ENCODE data around the gene CEP128.

CEP128 gene

GRCh38 chr14:80638620-80639515, 302.7 kb downstream of the CEP128 start:
- H3K9ac ChIP-seq (ENCODE audit: low read length): no peak overlapping the region
- no peaks in the 10 kb centered on the region for H3K36me3 ChIP-seq (ENCODE audit: control insufficient read depth, insufficient read depth, low read length)
- no peaks in the 10 kb centered on the region for H3K27me3 ChIP-seq (ENCODE audit: control insufficient read depth, insufficient read depth, low read length)
- H3K4me1 ChIP-seq (ENCODE audit: control insufficient read depth, insufficient read depth, low read length): no peaks in the 10 kb centered on the region
- no peak overlapping the region for H3K4me3 ChIP-seq (ENCODE audit: low read length)
- H3K9me3 ChIP-seq (ENCODE audit: control insufficient read depth, low read length): no peaks in the 10 kb centered on the region

DNA sequence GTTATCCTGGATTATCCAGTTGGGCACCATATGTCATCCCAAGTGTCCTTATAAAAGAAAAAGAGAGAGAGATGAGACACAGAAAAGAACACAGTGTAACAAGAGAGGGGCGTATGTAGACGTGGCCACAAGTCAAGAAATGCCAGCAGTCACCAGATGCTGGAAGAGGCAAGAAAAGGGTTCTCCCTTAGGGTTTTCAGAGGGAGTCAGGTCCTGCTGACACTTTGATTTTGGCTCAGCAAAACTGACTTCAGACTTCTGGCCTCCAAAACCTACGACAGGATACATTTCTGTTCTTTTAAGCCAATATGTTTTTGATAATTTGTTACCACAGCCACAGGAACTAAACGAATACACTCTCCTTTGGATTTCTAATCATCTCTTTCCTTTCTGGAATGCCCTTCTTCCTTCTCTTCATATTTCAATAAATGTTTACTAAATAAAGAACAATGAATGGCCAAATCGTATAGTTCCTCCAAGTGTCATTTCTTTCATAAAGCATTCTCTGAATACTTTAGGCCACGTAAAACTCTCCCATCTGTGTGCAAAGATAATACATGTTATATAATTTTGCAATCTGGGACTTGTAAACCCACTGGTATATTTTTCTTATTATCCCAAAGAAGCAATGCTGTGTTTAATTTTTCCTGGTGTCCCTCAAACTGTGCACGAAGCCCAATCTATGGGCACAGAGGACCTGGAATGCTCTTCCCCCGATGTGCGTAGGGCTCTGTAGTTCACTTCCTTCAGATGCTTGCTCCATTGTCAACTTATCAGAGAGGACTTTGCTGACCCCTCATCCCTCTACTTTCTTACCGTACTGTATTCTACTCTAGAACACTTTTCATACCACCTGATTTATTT, 303.6 kb downstream of the CEP128 start:
- Histone ChIP-seq H3K4me1 (ENCODE audit: control insufficient read depth, insufficient read depth, low read length) (no peaks in the 10 kb centered on the region), H3K9ac (ENCODE audit: low read length) (no peak overlapping the region), H3K4me3 (ENCODE audit: low read length) (no peak overlapping the region), H3K27me3 (ENCODE audit: control insufficient read depth, insufficient read depth, low read length) (no peaks in the 10 kb centered on the region), H3K36me3 (ENCODE audit: control insufficient read depth, insufficient read depth, low read length) (no peaks in the 10 kb centered on the region), H3K9me3 (ENCODE audit: control insufficient read depth, low read length) (no peaks in the 10 kb centered on the region)

GRCh38 chr14:80636071-80636470, 305.5 kb downstream of the CEP128 start:
- no peaks in the 10 kb centered on the region for H3K36me3 ChIP-seq (ENCODE audit: control insufficient read depth, insufficient read depth, low read length)
- no peaks in the 10 kb centered on the region for H3K4me1 ChIP-seq (ENCODE audit: control insufficient read depth, insufficient read depth, low read length)
- H3K4me3 ChIP-seq (ENCODE audit: low read length): no peak overlapping the region
- H3K27me3 ChIP-seq (ENCODE audit: control insufficient read depth, insufficient read depth, low read length): no peaks in the 10 kb centered on the region
- no peak overlapping the region for H3K9ac ChIP-seq (ENCODE audit: low read length)
- no peaks in the 10 kb centered on the region for H3K9me3 ChIP-seq (ENCODE audit: control insufficient read depth, low read length)

GRCh38 chr14:80634106-80634758, 307.3 kb downstream of the CEP128 start:
- Histone ChIP-seq H3K4me3 (ENCODE audit: low read length) (no peak overlapping the region), H3K9ac (ENCODE audit: low read length) (no peak overlapping the region), H3K36me3 (ENCODE audit: control insufficient read depth, insufficient read depth, low read length) (no peaks in the 10 kb centered on the region), H3K27me3 (ENCODE audit: control insufficient read depth, insufficient read depth, low read length) (no peaks in the 10 kb centered on the region), H3K4me1 (ENCODE audit: control insufficient read depth, insufficient read depth, low read length) (no peaks in the 10 kb centered on the region), H3K9me3 (ENCODE audit: control insufficient read depth, low read length) (no peaks in the 10 kb centered on the region)

GRCh38 chr14:80629606-80630005, 311.9 kb downstream of the CEP128 start:
- H3K36me3 ChIP-seq (ENCODE audit: control insufficient read depth, insufficient read depth, low read length): no peaks in the 10 kb centered on the region
- H3K4me3 ChIP-seq (ENCODE audit: low read length): no peak overlapping the region
- no peaks in the 10 kb centered on the region for H3K4me1 ChIP-seq (ENCODE audit: control insufficient read depth, insufficient read depth, low read length)
- no peaks in the 10 kb centered on the region for H3K9me3 ChIP-seq (ENCODE audit: control insufficient read depth, low read length)
- H3K9ac ChIP-seq (ENCODE audit: low read length): no peak overlapping the region
- H3K27me3 ChIP-seq (ENCODE audit: control insufficient read depth, insufficient read depth, low read length): no peaks in the 10 kb centered on the region

- no peaks in the 10 kb centered on the region for H3K36me3 ChIP-seq (ENCODE audit: control insufficient read depth, insufficient read depth, low read length)
- no peaks in the 10 kb centered on the region for H3K4me1 ChIP-seq (ENCODE audit: control insufficient read depth, insufficient read depth, low read length)
- no peak overlapping the region for H3K4me3 ChIP-seq (ENCODE audit: low read length)
- no peaks in the 10 kb centered on the region for H3K9me3 ChIP-seq (ENCODE audit: control insufficient read depth, low read length)
- H3K27me3 ChIP-seq (ENCODE audit: control insufficient read depth, insufficient read depth, low read length): no peaks in the 10 kb centered on the region
- no peak overlapping the region for H3K9ac ChIP-seq (ENCODE audit: low read length)
These were observed 313.0 kb downstream of the CEP128 start for GRCh38 chr14:80628547-80628946.

- Histone ChIP-seq H3K27me3 (ENCODE audit: control insufficient read depth, insufficient read depth, low read length) (no peaks in the 10 kb centered on the region), H3K4me1 (ENCODE audit: control insufficient read depth, insufficient read depth, low read length) (no peaks in the 10 kb centered on the region), H3K9ac (ENCODE audit: low read length) (no peak overlapping the region), H3K36me3 (ENCODE audit: control insufficient read depth, insufficient read depth, low read length) (no peaks in the 10 kb centered on the region), H3K9me3 (ENCODE audit: control insufficient read depth, low read length) (no peaks in the 10 kb centered on the region), H3K4me3 (ENCODE audit: low read length) (no peak overlapping the region)
These were observed 313.8 kb downstream of the CEP128 start for GRCh38 chr14:80627745-80628144.

GRCh38 chr14:80624581-80624980, 317.0 kb downstream of the CEP128 start:
- Histone ChIP-seq H3K36me3 (ENCODE audit: control insufficient read depth, insufficient read depth, low read length) (no peaks in the 10 kb centered on the region), H3K27me3 (ENCODE audit: control insufficient read depth, insufficient read depth, low read length) (no peaks in the 10 kb centered on the region), H3K9ac (ENCODE audit: low read length) (no peak overlapping the region), H3K9me3 (ENCODE audit: control insufficient read depth, low read length) (no peaks in the 10 kb centered on the region), H3K4me1 (ENCODE audit: control insufficient read depth, insufficient read depth, low read length) (no peaks in the 10 kb centered on the region), H3K4me3 (ENCODE audit: low read length) (no peak overlapping the region)

- Histone ChIP-seq H3K9ac (ENCODE audit: low read length) (no peak overlapping the region), H3K36me3 (ENCODE audit: control insufficient read depth, insufficient read depth, low read length) (no peaks in the 10 kb centered on the region), H3K9me3 (ENCODE audit: control insufficient read depth, low read length) (no peaks in the 10 kb centered on the region), H3K4me3 (ENCODE audit: low read length) (no peak overlapping the region), H3K27me3 (ENCODE audit: control insufficient read depth, insufficient read depth, low read length) (no peaks in the 10 kb centered on the region), H3K4me1 (ENCODE audit: control insufficient read depth, insufficient read depth, low read length) (no peaks in the 10 kb centered on the region)
These were observed 319.8 kb downstream of the CEP128 start for GRCh38 chr14:80621701-80622100.

DNA sequence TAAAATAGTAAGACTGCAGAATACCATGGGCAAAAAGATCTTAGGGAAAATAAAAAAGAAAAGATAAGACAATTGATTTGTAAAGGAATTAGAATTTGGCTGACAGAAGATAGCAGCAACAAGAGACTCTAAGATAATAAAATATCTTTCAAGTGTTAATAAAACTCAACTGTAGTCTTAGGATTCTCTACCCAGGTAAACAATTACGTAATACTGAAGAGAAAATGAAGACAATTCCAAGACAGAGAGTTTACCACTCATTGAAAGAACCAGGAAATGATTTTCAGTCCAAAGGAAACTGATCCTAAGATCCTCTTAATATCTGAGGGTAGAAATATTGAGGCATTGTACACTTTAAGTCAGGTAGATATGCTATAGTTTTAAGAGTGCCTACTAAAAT, 321.1 kb downstream of the CEP128 start:
- no peaks in the 10 kb centered on the region for H3K9me3 ChIP-seq (ENCODE audit: control insufficient read depth, low read length)
- no peaks in the 10 kb centered on the region for H3K4me1 ChIP-seq (ENCODE audit: control insufficient read depth, insufficient read depth, low read length)
- no peak overlapping the region for H3K9ac ChIP-seq (ENCODE audit: low read length)

DNA sequence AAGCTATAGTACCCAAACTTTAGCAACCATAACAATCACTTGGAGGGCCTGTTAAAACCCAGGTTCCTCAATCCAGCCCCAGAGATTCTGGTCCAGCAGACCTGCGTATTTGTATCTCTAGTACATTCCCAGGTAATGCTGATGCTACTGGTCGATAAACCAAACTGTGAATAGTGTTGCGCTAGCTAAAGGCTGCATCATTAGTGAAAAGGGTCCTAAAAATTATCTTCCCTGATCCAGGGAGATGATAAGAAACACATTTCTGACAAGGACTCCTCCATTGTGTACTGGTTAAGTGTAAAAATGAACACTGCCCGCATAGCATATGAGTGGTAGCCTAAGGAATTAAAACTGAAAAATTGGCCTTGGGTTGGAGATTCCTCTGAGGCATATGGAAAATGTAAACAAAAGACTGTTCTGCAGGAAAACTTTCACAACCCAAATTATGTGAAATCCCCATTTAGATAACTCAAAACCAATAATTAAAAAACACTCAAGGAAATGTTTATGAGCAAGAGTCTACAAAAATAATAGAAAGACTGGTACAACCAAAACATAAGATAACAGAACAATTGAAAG, 322.7 kb downstream of the CEP128 start:
- Histone ChIP-seq H3K27me3 (ENCODE audit: control insufficient read depth, insufficient read depth, low read length) (no peaks in the 10 kb centered on the region), H3K9ac (ENCODE audit: low read length) (no peak overlapping the region), H3K4me1 (ENCODE audit: control insufficient read depth, insufficient read depth, low read length) (no peaks in the 10 kb centered on the region), H3K36me3 (ENCODE audit: control insufficient read depth, insufficient read depth, low read length) (no peaks in the 10 kb centered on the region), H3K9me3 (ENCODE audit: control insufficient read depth, low read length) (no peaks in the 10 kb centered on the region), H3K4me3 (ENCODE audit: low read length) (no peak overlapping the region)

More for the DNA sequence above, 321.1 kb downstream of the CEP128 start:
- Histone ChIP-seq H3K36me3 (ENCODE audit: control insufficient read depth, insufficient read depth, low read length) (no peaks in the 10 kb centered on the region), H3K27me3 (ENCODE audit: control insufficient read depth, insufficient read depth, low read length) (no peaks in the 10 kb centered on the region), H3K4me3 (ENCODE audit: low read length) (no peak overlapping the region)
